HepG2 (cell line): ENCODE results near the gene HSF2BP. TPM values are rescaled to one million over a fixed set of nuclear protein-coding genes. Genes with fewer than 3 reads are reported as not detected.

Source experiments
- AKAP8 ChIP-seq: sonication (generic); formaldehyde crosslinking; IDR thresholded peaks from 2 replicates; pipeline ENCODE4 v1.5.1; 2020; ENCODE audit warnings: mild to moderate bottlenecking, missing genetic modification reagents
- BRCA1 ChIP-seq: sonication (generic); formaldehyde crosslinking; IDR thresholded peaks from 2 replicates; pipeline ENCODE4 v1.4.0; 2020; ENCODE audit warnings: missing genetic modification reagents
- FOSL2 ChIP-seq: sonication (generic); formaldehyde crosslinking; IDR thresholded peaks from 2 replicates; pipeline ENCODE4 v1.4.0; 2020; ENCODE audit warnings: missing genetic modification reagents
- HIVEP1 ChIP-seq: sonication (generic); formaldehyde crosslinking; IDR thresholded peaks from 2 replicates; pipeline ENCODE4 v1.4.0; 2020; ENCODE audit warnings: mild to moderate bottlenecking, missing genetic modification reagents
- HOXA3 ChIP-seq: sonication (generic); formaldehyde crosslinking; IDR thresholded peaks from 2 replicates; pipeline ENCODE4 v1.5.0; 2020; ENCODE audit warnings: missing genetic modification reagents
- KLF11 ChIP-seq: IDR thresholded peaks from 2 replicates; pipeline ENCODE4 v1.6.1; 2016; ENCODE audit warnings: missing compliant biosample characterization
- MED13 ChIP-seq: sonication (generic); formaldehyde crosslinking; IDR thresholded peaks from 2 replicates; pipeline ENCODE4 v1.5.0; 2020; ENCODE audit warnings: missing genetic modification reagents
- MLLT10 ChIP-seq: sonication (generic); formaldehyde crosslinking; IDR thresholded peaks from 2 replicates; pipeline ENCODE4 v1.4.0; 2020; ENCODE audit warnings: missing genetic modification reagents
- MYC ChIP-seq: sonication (generic); formaldehyde crosslinking; IDR thresholded peaks from 2 replicates; pipeline ENCODE4 v1.9.0; 2021; ENCODE audit warnings: missing genetic modification reagents, borderline replicate concordance
- NAIF1 ChIP-seq: sonication (generic); formaldehyde crosslinking; IDR thresholded peaks from 2 replicates; pipeline ENCODE4 v1.5.0; 2020; ENCODE audit warnings: mild to moderate bottlenecking, missing genetic modification reagents, borderline replicate concordance
- POLR2A ChIP-seq, 2 experiments: IDR thresholded peaks; 2 replicates each; pipeline ENCODE4 v1.6.1; 2011; ENCODE audit warnings: low read depth in 2 of 2, low read length in 2 of 2, mild to moderate bottlenecking in 1 of 2, moderate library complexity in 1 of 2; ENCODE audit not compliant: insufficient read depth in 1 of 2
- SMAD1 ChIP-seq: sonication (generic); formaldehyde crosslinking; IDR thresholded peaks from 2 replicates; pipeline ENCODE4 v1.4.0; 2020; ENCODE audit warnings: missing genetic modification reagents, low read depth, mild to moderate bottlenecking, borderline replicate concordance
- TBX2 ChIP-seq: sonication (generic); formaldehyde crosslinking; IDR thresholded peaks from 2 replicates; pipeline ENCODE4 v1.5.0; 2020; ENCODE audit warnings: missing genetic modification reagents, mild to moderate bottlenecking, borderline replicate concordance
- ZBTB42 ChIP-seq: sonication (generic); formaldehyde crosslinking; IDR thresholded peaks from 2 replicates; pipeline ENCODE4 v1.5.0; 2020; ENCODE audit warnings: mild to moderate bottlenecking, missing genetic modification reagents
- ZKSCAN5 ChIP-seq: sonication (generic); formaldehyde crosslinking; IDR thresholded peaks from 2 replicates; pipeline ENCODE4 v1.5.1; 2020; ENCODE audit warnings: mild to moderate bottlenecking, missing genetic modification reagents
- ZNF264 ChIP-seq: sonication (generic); formaldehyde crosslinking; IDR thresholded peaks from 2 replicates; pipeline ENCODE4 v1.4.0; 2020; ENCODE audit warnings: missing genetic modification reagents
- ZNF589 ChIP-seq: sonication (generic); formaldehyde crosslinking; conservative IDR thresholded peaks from 2 replicates; pipeline ENCODE4 v1.8.0; 2022; ENCODE audit warnings: mild to moderate bottlenecking, moderate library complexity, missing genetic modification reagents
- ZNF605 ChIP-seq: sonication (generic); formaldehyde crosslinking; IDR thresholded peaks from 2 replicates; pipeline ENCODE4 v1.8.0; 2022; ENCODE audit warnings: mild to moderate bottlenecking, missing genetic modification reagents
- ZNF781 ChIP-seq: sonication (generic); formaldehyde crosslinking; IDR thresholded peaks from 2 replicates; pipeline ENCODE4 v1.5.1; 2020; ENCODE audit warnings: borderline replicate concordance, mild to moderate bottlenecking, missing genetic modification reagents; ENCODE audit errors: not compliant biosample characterization
- polyA plus RNA-seq, 8 experiments: library from polyadenylated mRNA; depleted of rRNA in 3 of 8; stranded (reverse) in 7 of 8; unstranded in 1 of 8; fragments of >200 nt; fragmentation: Illumina TruSeq in 4 of 8; extraction: Trizol in 4 of 8; gene quantifications; 2 replicates each; pipeline versions ENCODE4 v1.2.1 to v1.2.3, GENCODE V29; 2011 to 2016; ENCODE audit warnings: low read depth in 4 of 8, missing spikeins in 1 of 8, mixed read lengths in 1 of 8; ENCODE audit not compliant: insufficient read depth in 1 of 8
- total RNA-seq, 5 experiments: library from RNA; depleted of rRNA; stranded (reverse); fragments of >200 nt; fragmentation: Illumina TruSeq; extraction: Trizol; gene quantifications; 2 replicates each; pipeline ENCODE4 v1.2.3, GENCODE V29; 2016; ENCODE audit warnings: low read depth in 1 of 5
- TF ChIP-seq, protein P1 (sequence below): sonication (generic); formaldehyde crosslinking; conservative IDR thresholded peaks from 2 replicates; pipeline ENCODE4 v1.4.0; 2020; ENCODE audit warnings: missing genetic modification reagents
- TF ChIP-seq, protein P2 (sequence below): sonication (generic); formaldehyde crosslinking; IDR thresholded peaks from 2 replicates; pipeline ENCODE4 v1.8.1; 2023; ENCODE audit warnings: missing genetic modification reagents, inconsistent platforms, borderline replicate concordance
- TF ChIP-seq, protein P3 (sequence below): sonication (generic); formaldehyde crosslinking; IDR thresholded peaks from 2 replicates; pipeline ENCODE4 v1.5.0; 2020; ENCODE audit warnings: missing genetic modification reagents, mild to moderate bottlenecking, borderline replicate concordance
- TF ChIP-seq, protein P4 (sequence below): sonication (generic); formaldehyde crosslinking; conservative IDR thresholded peaks from 2 replicates; pipeline ENCODE4 v1.4.0; 2020; ENCODE audit warnings: mild to moderate bottlenecking, missing genetic modification reagents, moderate library complexity

The HSF2BP gene
- total and polyA plus RNA-seq, 2 of the 13 experiments (the other 11 are each of a cell fraction or from before 2014, with no cell fraction given): 0.67 to 2.2 TPM

DNA sequence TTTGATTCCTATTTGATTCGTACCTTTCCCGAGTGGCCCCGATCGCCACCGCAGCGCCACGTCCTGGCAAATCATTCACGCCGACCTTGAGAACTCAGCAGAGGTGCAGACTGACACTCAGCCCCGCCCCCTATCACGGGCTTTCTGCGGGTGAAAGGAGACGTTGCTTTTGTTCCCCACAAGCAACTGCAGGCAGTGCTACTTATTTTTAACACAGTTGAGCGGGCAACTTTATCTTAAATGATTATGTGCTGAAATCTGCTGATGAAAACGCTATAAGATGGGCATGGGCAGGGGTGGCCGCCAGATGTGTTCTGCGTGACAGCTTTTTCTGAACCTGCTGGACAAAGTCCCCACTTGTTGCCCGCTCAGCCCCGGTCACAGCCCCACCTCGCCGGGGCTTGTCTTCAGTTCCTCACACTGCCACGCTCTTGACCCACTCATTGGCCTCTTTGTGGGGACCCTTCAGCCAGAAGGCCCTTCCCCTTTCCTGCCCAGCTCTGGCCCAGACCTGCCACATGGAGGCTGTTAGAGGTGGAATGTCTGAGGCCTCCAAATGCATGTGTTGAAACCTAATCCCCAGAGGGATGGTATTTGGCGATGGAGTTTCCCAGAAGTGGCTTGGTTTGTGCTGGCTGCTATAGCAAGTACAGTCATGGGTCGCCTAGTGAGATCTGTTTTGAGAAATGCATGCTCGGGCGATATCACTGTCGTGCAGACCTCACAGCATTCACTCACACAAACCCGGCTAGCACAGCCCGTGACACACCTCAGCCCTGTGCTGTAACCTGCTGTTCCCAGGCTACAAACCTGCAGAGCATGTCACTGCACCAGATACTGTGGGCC, 44.0 kb upstream of the HSF2BP start (continued):
- TF ChIP-seq, protein P1, sequence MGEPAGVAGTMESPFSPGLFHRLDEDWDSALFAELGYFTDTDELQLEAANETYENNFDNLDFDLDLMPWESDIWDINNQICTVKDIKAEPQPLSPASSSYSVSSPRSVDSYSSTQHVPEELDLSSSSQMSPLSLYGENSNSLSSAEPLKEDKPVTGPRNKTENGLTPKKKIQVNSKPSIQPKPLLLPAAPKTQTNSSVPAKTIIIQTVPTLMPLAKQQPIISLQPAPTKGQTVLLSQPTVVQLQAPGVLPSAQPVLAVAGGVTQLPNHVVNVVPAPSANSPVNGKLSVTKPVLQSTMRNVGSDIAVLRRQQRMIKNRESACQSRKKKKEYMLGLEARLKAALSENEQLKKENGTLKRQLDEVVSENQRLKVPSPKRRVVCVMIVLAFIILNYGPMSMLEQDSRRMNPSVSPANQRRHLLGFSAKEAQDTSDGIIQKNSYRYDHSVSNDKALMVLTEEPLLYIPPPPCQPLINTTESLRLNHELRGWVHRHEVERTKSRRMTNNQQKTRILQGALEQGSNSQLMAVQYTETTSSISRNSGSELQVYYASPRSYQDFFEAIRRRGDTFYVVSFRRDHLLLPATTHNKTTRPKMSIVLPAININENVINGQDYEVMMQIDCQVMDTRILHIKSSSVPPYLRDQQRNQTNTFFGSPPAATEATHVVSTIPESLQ (CRISPR knock-in tag): no peak
- TF ChIP-seq TBX2 (CRISPR knock-in tag): 0 out of 2 replicates have a peak, but pooled peaks have one; percentile 15
- TF ChIP-seq FOSL2: 0 out of 2 replicates have a peak, but pooled peaks have one; percentile 12
- TF ChIP-seq ZNF589 (CRISPR knock-in tag): no peak
- 0 out of 2 replicates have a peak, but pooled peaks have one; percentile 51 for TF ChIP-seq ZNF264 (CRISPR knock-in tag)
- TF ChIP-seq ZNF605: no peak
- TF ChIP-seq MLLT10 (CRISPR knock-in tag): no peak
- no peak for TF ChIP-seq ZKSCAN5 (CRISPR knock-in tag)
- TF ChIP-seq, protein P2, sequence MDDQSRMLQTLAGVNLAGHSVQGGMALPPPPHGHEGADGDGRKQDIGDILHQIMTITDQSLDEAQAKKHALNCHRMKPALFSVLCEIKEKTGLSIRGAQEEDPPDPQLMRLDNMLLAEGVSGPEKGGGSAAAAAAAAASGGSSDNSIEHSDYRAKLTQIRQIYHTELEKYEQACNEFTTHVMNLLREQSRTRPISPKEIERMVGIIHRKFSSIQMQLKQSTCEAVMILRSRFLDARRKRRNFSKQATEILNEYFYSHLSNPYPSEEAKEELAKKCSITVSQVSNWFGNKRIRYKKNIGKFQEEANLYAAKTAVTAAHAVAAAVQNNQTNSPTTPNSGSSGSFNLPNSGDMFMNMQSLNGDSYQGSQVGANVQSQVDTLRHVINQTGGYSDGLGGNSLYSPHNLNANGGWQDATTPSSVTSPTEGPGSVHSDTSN (CRISPR knock-in tag): no peak
- TF ChIP-seq NAIF1 (CRISPR knock-in tag): peak; percentile 81
- TF ChIP-seq, protein P3, sequence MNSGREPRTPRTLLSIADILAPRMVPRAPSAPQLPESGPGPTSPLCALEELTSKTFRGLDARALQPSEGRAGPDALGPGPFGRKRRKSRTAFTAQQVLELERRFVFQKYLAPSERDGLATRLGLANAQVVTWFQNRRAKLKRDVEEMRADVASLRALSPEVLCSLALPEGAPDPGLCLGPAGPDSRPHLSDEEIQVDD: no peak
- no peak for TF ChIP-seq HIVEP1 (CRISPR knock-in tag)
- peak; percentile 74 for TF ChIP-seq ZNF781 (CRISPR knock-in tag)
- TF ChIP-seq MED13 (CRISPR knock-in tag): no peak
- 0 out of 2 replicates have a peak, but pooled peaks have one; percentile 32 for TF ChIP-seq SMAD1 (CRISPR knock-in tag)
- TF ChIP-seq POLR2A (IDR thresholded peaks at IDR 0.05; ENCODE audit: insufficient read depth in 1 of 2, low read depth in 2 of 2, low read length in 2 of 2): peak in 1 of 2 experiments; percentile 35; a peak in 1 of 4 replicates
- TF ChIP-seq BRCA1 (CRISPR knock-in tag): no peak
- peak; percentile 23; the same call in 1 of the 2 replicates for TF ChIP-seq HOXA3 (CRISPR knock-in tag)
- TF ChIP-seq AKAP8 (CRISPR knock-in tag): no peak
- peak; percentile 74; the same call in 1 of the 2 replicates for TF ChIP-seq ZBTB42 (CRISPR knock-in tag)
- peak; percentile 22; the same call in 1 of the 2 replicates for TF ChIP-seq KLF11
- TF ChIP-seq, protein P4, sequence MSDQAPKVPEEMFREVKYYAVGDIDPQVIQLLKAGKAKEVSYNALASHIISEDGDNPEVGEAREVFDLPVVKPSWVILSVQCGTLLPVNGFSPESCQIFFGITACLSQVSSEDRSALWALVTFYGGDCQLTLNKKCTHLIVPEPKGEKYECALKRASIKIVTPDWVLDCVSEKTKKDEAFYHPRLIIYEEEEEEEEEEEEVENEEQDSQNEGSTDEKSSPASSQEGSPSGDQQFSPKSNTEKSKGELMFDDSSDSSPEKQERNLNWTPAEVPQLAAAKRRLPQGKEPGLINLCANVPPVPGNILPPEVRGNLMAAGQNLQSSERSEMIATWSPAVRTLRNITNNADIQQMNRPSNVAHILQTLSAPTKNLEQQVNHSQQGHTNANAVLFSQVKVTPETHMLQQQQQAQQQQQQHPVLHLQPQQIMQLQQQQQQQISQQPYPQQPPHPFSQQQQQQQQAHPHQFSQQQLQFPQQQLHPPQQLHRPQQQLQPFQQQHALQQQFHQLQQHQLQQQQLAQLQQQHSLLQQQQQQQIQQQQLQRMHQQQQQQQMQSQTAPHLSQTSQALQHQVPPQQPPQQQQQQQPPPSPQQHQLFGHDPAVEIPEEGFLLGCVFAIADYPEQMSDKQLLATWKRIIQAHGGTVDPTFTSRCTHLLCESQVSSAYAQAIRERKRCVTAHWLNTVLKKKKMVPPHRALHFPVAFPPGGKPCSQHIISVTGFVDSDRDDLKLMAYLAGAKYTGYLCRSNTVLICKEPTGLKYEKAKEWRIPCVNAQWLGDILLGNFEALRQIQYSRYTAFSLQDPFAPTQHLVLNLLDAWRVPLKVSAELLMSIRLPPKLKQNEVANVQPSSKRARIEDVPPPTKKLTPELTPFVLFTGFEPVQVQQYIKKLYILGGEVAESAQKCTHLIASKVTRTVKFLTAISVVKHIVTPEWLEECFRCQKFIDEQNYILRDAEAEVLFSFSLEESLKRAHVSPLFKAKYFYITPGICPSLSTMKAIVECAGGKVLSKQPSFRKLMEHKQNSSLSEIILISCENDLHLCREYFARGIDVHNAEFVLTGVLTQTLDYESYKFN (CRISPR knock-in tag): peak; percentile 48
- TF ChIP-seq MYC: peak; percentile 57; the same call in 1 of the 2 replicates
